HepG2 (cell line): ENCODE measurements around the gene FANCE. TPM values are rescaled to one million over a fixed set of nuclear protein-coding genes. Genes with fewer than 3 reads are reported as not detected.

Source experiments
- CENPT ChIP-seq: sonication (generic); formaldehyde crosslinking; IDR thresholded peaks from 2 replicates; pipeline ENCODE4 v1.8.0; 2022; ENCODE audit warnings: low read depth, mild to moderate bottlenecking, moderate library complexity, missing genetic modification reagents
- CERS6 ChIP-seq: sonication (generic); formaldehyde crosslinking; IDR thresholded peaks from 2 replicates; pipeline ENCODE4 v1.5.0; 2020; ENCODE audit warnings: missing genetic modification reagents
- FOXP1 ChIP-seq, 2 experiments: fragments of 450-650 bp in 1 of 2; IDR thresholded peaks; 2 replicates each; pipeline ENCODE4 v1.6.1; 2017 to 2018; ENCODE audit warnings: antibody characterized with exemption in 1 of 2
- HNF1A ChIP-seq, 2 experiments: sonication (generic) in 1 of 2; formaldehyde crosslinking in 1 of 2; IDR thresholded peaks; 2 replicates each; pipeline versions ENCODE4 v1.4.0 to v1.6.1; 2016 to 2020; ENCODE audit warnings: borderline replicate concordance in 1 of 2, low read depth in 1 of 2, mild to moderate bottlenecking in 1 of 2, missing genetic modification reagents in 1 of 2
- HNF4A ChIP-seq: sonication (generic); formaldehyde crosslinking; IDR thresholded peaks from 2 replicates; pipeline ENCODE4 v1.4.0; 2020; ENCODE audit warnings: missing genetic modification reagents
- IKZF4 ChIP-seq: sonication (generic); formaldehyde crosslinking; IDR thresholded peaks from 2 replicates; pipeline ENCODE4 v1.5.1; 2020; ENCODE audit warnings: borderline replicate concordance, mild to moderate bottlenecking, low read depth, missing genetic modification reagents; ENCODE audit errors: not compliant biosample characterization
- IRF9 ChIP-seq: sonication (generic); formaldehyde crosslinking; IDR thresholded peaks from 2 replicates; pipeline ENCODE4 v1.8.0; 2022; ENCODE audit warnings: missing genetic modification reagents, mild to moderate bottlenecking, borderline replicate concordance
- NCOA5 ChIP-seq: sonication (generic); formaldehyde crosslinking; IDR thresholded peaks from 2 replicates; pipeline ENCODE4 v1.4.0; 2020; ENCODE audit warnings: missing genetic modification reagents
- PHF8 ChIP-seq: sonication (generic); formaldehyde crosslinking; IDR thresholded peaks from 2 replicates; pipeline ENCODE4 v1.5.0; 2020; ENCODE audit warnings: missing genetic modification reagents
- SKIL ChIP-seq: sonication (generic); formaldehyde crosslinking; IDR thresholded peaks from 2 replicates; pipeline ENCODE4 v1.8.0; 2022; ENCODE audit warnings: missing genetic modification reagents, mild to moderate bottlenecking, moderate library complexity, borderline replicate concordance
- SRSF1 ChIP-seq: fragments of 200-400 bp; formaldehyde crosslinking; optimal IDR thresholded peaks from 2 replicates; pipeline ENCODE3; 2017; ENCODE audit warnings: mild to moderate bottlenecking, low read depth, low read length, moderate library complexity
- ZBTB1 ChIP-seq: sonication (generic); formaldehyde crosslinking; IDR thresholded peaks from 2 replicates; pipeline ENCODE4 v1.4.0; 2020; ENCODE audit warnings: missing genetic modification reagents, borderline replicate concordance
- ZBTB38 ChIP-seq: sonication (generic); formaldehyde crosslinking; IDR thresholded peaks from 2 replicates; pipeline ENCODE4 v1.5.1; 2020; ENCODE audit warnings: mild to moderate bottlenecking, missing genetic modification reagents
- ZFAT ChIP-seq: sonication (generic); formaldehyde crosslinking; conservative IDR thresholded peaks from 2 replicates; pipeline ENCODE4 v1.8.1; 2023; ENCODE audit warnings: missing genetic modification reagents, inconsistent platforms
- ZNF329 ChIP-seq: sonication (generic); formaldehyde crosslinking; IDR thresholded peaks from 2 replicates; pipeline ENCODE4 v1.9.0; 2021; ENCODE audit warnings: low read depth, mild to moderate bottlenecking, missing genetic modification reagents
- ZNF644 ChIP-seq: IDR thresholded peaks from 2 replicates; pipeline ENCODE4 v1.6.1; 2016; ENCODE audit warnings: low read depth
- ZNF678 ChIP-seq: sonication (generic); formaldehyde crosslinking; IDR thresholded peaks from 2 replicates; pipeline ENCODE4 v1.4.0; 2020; ENCODE audit warnings: mild to moderate bottlenecking, missing genetic modification reagents
- ZNF75D ChIP-seq: sonication (generic); formaldehyde crosslinking; IDR thresholded peaks from 2 replicates; pipeline ENCODE4 v1.8.1; 2023; ENCODE audit warnings: missing genetic modification reagents, mild to moderate bottlenecking, borderline replicate concordance
- ZNF773 ChIP-seq: sonication (generic); formaldehyde crosslinking; IDR thresholded peaks from 2 replicates; pipeline ENCODE4 v1.4.0; 2020; ENCODE audit warnings: missing genetic modification reagents, borderline replicate concordance
- ZNF777 ChIP-seq: sonication (generic); formaldehyde crosslinking; IDR thresholded peaks from 2 replicates; pipeline ENCODE4 v1.4.0; 2020; ENCODE audit warnings: missing genetic modification reagents
- polyA plus RNA-seq, 8 experiments: library from polyadenylated mRNA; depleted of rRNA in 3 of 8; stranded (reverse) in 7 of 8; unstranded in 1 of 8; fragments of >200 nt; fragmentation: Illumina TruSeq in 4 of 8; extraction: Trizol in 4 of 8; gene quantifications; 2 replicates each; pipeline versions ENCODE4 v1.2.1 to v1.2.3, GENCODE V29; 2011 to 2016; ENCODE audit warnings: low read depth in 4 of 8, missing spikeins in 1 of 8, mixed read lengths in 1 of 8; ENCODE audit not compliant: insufficient read depth in 1 of 8
- total RNA-seq, 5 experiments: library from RNA; depleted of rRNA; stranded (reverse); fragments of >200 nt; fragmentation: Illumina TruSeq; extraction: Trizol; gene quantifications; 2 replicates each; pipeline ENCODE4 v1.2.3, GENCODE V29; 2016; ENCODE audit warnings: low read depth in 1 of 5

Gene FANCE
- total and polyA plus RNA-seq, 2 of the 13 experiments (the other 11 are each of a cell fraction or from before 2014, with no cell fraction given), result 7.1 to 11.2 TPM

- no peak for TF ChIP-seq IKZF4
- TF ChIP-seq PHF8 (CRISPR knock-in tag), result peak; percentile 94
- no peak for TF ChIP-seq SKIL (CRISPR knock-in tag)
- 0 out of 2 replicates have a peak, but pooled peaks have one; percentile 48 for TF ChIP-seq ZNF773 (CRISPR knock-in tag)
- peak; percentile 93 for TF ChIP-seq ZBTB38 (CRISPR knock-in tag)
- peak; percentile 73; the same call in 1 of the 2 replicates for TF ChIP-seq ZNF777 (CRISPR knock-in tag)
- no peak for TF ChIP-seq NCOA5 (CRISPR knock-in tag)
- TF ChIP-seq ZNF678 (CRISPR knock-in tag), result 0 out of 2 replicates have a peak, but pooled peaks have one; percentile 33
- TF ChIP-seq ZFAT (CRISPR knock-in tag), result peak; percentile 61
- TF ChIP-seq ZNF329 (CRISPR knock-in tag), result peak; percentile 89
- TF ChIP-seq FOXP1 (IDR thresholded peaks at IDR 0.05), result no peak
- TF ChIP-seq FOXP1 (CRISPR knock-in tag; IDR thresholded peaks at IDR 0.05), result no peak
- TF ChIP-seq CERS6, result no peak; the same call in 1 of the 2 replicates
- TF ChIP-seq HNF1A (IDR thresholded peaks at IDR 0.05; ENCODE audit: low read depth), result no peak
- TF ChIP-seq HNF1A (CRISPR knock-in tag; IDR thresholded peaks at IDR 0.05; ENCODE audit: borderline replicate concordance), result peak; percentile 91
- TF ChIP-seq ZBTB1 (CRISPR knock-in tag), result peak; percentile 73; the same call in 1 of the 2 replicates
- peak; percentile 85 for TF ChIP-seq SRSF1
- TF ChIP-seq ZNF644 (CRISPR knock-in tag), result no peak
- peak; percentile 22; the same call in 1 of the 2 replicates for TF ChIP-seq ZNF75D (CRISPR knock-in tag)
- peak; percentile 33; the same call in 1 of the 2 replicates for TF ChIP-seq HNF4A
- peak; percentile 38; the same call in 1 of the 2 replicates for TF ChIP-seq CENPT (CRISPR knock-in tag)
- TF ChIP-seq IRF9 (CRISPR knock-in tag), result peak; percentile 99
Observed at GRCh38 chr6:35468181-35468979, 16.2 kb downstream of the FANCE start, which contains the start of gene RPL10A (continued).
